ENCODE data around the gene STAG2. TPM values are rescaled to one million over a fixed set of nuclear protein-coding genes. Genes with fewer than 3 reads are reported as not detected.

STAG2 gene
- total and polyA plus RNA-seq, 2 experiments from 2014 or later, result 68.8 to 92.8 TPM

DNA sequence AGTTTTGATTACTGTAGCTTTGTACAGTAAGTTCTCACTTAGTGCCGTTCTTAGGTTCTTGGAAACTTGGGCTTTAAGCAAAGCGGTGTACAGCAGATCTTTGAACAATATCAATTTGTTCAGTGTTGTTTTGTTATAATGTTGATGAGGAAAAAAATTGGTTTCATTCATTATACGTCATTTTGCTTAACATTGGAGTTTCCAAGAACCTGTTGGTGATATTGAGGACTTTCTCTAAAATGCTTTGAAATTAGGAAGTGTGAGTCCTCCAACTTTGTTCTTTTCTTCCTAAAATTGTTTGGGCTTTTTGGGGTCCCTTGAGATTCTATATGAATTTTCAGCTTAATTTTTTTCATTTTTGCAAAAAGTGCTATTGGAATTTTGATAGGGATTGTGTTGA lies 49.1 kb downstream of the STAG2 start:
- ATAC-seq (no peak), DNase-seq (ENCODE audit: low spot score) (no peak)
- Mint-ChIP-seq H3K27me3 (ENCODE audit: insufficient read depth, low read depth, poor library complexity) (no peaks in the 10 kb centered on the region), H3K4me3 (no peak overlapping the region), H3K9me3 (no peaks in the 10 kb centered on the region), H3K4me1 (peaks cover 11% of the 10 kb centered on the region; the same call in 2 of the 3 replicates), H3K36me3 (ENCODE audit: low read depth) (peaks cover 5% of the 10 kb centered on the region), H3K27ac (no peak overlapping the region)
- Histone ChIP-seq H3K36me3 (ENCODE audit: insufficient read depth) (no peaks in the 10 kb centered on the region), H3F3A (replicated peaks; ENCODE audit: low read depth) (no peaks in the 10 kb centered on the region), H4K20me1 (replicated peaks; ENCODE audit: insufficient read depth) (peaks cover 29% of the 10 kb centered on the region), H3K4me2 (no peak overlapping the region), H3K4me1 (ENCODE audit: insufficient read depth) (peaks cover 7% of the 10 kb centered on the region), H2AFZ (no peak overlapping the region), H3K79me2 (replicated peaks; ENCODE audit: insufficient read depth) (peaks cover 100% of the 10 kb centered on the region), H3K27ac (ENCODE audit: low read depth) (no peak overlapping the region), H3K27me3 (ENCODE audit: insufficient read depth) (no peaks in the 10 kb centered on the region), H3K4me3 (no peak overlapping the region), H3K9me2 (ENCODE audit: insufficient read depth) (no peaks in the 10 kb centered on the region)
- TF ChIP-seq CREB1 (CRISPR knock-in tag; IDR thresholded peaks at IDR 0.05; ENCODE audit: low read depth) (no peak), NANOG (IDR thresholded peaks at IDR 0.05; ENCODE audit: borderline replicate concordance) (no peak), ZNF114 (CRISPR knock-in tag; IDR thresholded peaks at IDR 0.05) (no peak), EZH2phosphoT487 (IDR thresholded peaks at IDR 0.05; ENCODE audit: unreplicated experiment) (no peak), JUNB (IDR thresholded peaks at IDR 0.05; ENCODE audit: unreplicated experiment) (no peak), ZNF331 (CRISPR knock-in tag; IDR thresholded peaks at IDR 0.05; ENCODE audit: low read depth) (no peak), POLR2AphosphoS5 (IDR thresholded peaks at IDR 0.05; ENCODE audit: low read depth) (no peak), STAT1 (IDR thresholded peaks at IDR 0.05; ENCODE audit: unreplicated experiment) (no peak), EZH2 (IDR thresholded peaks at IDR 0.05; ENCODE audit: low read depth, unreplicated experiment) (no peak)
- TF ChIP-seq, protein P1, sequence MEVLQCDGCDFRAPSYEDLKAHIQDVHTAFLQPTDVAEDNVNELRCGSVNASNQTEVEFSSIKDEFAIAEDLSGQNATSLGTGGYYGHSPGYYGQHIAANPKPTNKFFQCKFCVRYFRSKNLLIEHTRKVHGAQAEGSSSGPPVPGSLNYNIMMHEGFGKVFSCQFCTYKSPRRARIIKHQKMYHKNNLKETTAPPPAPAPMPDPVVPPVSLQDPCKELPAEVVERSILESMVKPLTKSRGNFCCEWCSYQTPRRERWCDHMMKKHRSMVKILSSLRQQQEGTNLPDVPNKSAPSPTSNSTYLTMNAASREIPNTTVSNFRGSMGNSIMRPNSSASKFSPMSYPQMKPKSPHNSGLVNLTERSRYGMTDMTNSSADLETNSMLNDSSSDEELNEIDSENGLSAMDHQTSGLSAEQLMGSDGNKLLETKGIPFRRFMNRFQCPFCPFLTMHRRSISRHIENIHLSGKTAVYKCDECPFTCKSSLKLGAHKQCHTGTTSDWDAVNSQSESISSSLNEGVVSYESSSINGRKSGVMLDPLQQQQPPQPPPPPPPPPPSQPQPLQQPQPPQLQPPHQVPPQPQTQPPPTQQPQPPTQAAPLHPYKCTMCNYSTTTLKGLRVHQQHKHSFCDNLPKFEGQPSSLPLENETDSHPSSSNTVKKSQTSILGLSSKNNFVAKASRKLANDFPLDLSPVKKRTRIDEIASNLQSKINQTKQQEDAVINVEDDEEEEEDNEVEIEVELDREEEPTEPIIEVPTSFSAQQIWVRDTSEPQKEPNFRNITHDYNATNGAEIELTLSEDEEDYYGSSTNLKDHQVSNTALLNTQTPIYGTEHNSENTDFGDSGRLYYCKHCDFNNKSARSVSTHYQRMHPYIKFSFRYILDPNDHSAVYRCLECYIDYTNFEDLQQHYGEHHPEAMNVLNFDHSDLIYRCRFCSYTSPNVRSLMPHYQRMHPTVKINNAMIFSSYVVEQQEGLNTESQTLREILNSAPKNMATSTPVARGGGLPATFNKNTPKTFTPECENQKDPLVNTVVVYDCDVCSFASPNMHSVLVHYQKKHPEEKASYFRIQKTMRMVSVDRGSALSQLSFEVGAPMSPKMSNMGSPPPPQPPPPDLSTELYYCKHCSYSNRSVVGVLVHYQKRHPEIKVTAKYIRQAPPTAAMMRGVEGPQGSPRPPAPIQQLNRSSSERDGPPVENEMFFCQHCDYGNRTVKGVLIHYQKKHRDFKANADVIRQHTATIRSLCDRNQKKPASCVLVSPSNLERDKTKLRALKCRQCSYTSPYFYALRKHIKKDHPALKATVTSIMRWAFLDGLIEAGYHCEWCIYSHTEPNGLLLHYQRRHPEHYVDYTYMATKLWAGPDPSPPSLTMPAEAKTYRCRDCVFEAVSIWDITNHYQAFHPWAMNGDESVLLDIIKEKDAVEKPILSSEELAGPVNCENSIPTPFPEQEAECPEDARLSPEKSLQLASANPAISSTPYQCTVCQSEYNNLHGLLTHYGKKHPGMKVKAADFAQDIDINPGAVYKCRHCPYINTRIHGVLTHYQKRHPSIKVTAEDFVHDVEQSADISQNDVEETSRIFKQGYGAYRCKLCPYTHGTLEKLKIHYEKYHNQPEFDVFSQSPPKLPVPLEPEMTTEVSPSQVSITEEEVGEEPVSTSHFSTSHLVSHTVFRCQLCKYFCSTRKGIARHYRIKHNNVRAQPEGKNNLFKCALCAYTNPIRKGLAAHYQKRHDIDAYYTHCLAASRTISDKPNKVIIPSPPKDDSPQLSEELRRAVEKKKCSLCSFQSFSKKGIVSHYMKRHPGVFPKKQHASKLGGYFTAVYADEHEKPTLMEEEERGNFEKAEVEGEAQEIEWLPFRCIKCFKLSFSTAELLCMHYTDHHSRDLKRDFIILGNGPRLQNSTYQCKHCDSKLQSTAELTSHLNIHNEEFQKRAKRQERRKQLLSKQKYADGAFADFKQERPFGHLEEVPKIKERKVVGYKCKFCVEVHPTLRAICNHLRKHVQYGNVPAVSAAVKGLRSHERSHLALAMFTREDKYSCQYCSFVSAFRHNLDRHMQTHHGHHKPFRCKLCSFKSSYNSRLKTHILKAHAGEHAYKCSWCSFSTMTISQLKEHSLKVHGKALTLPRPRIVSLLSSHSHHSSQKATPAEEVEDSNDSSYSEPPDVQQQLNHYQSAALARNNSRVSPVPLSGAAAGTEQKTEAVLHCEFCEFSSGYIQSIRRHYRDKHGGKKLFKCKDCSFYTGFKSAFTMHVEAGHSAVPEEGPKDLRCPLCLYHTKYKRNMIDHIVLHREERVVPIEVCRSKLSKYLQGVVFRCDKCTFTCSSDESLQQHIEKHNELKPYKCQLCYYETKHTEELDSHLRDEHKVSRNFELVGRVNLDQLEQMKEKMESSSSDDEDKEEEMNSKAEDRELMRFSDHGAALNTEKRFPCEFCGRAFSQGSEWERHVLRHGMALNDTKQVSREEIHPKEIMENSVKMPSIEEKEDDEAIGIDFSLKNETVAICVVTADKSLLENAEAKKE (CRISPR knock-in tag; IDR thresholded peaks at IDR 0.05), result no peak
- TF ChIP-seq, protein P2, sequence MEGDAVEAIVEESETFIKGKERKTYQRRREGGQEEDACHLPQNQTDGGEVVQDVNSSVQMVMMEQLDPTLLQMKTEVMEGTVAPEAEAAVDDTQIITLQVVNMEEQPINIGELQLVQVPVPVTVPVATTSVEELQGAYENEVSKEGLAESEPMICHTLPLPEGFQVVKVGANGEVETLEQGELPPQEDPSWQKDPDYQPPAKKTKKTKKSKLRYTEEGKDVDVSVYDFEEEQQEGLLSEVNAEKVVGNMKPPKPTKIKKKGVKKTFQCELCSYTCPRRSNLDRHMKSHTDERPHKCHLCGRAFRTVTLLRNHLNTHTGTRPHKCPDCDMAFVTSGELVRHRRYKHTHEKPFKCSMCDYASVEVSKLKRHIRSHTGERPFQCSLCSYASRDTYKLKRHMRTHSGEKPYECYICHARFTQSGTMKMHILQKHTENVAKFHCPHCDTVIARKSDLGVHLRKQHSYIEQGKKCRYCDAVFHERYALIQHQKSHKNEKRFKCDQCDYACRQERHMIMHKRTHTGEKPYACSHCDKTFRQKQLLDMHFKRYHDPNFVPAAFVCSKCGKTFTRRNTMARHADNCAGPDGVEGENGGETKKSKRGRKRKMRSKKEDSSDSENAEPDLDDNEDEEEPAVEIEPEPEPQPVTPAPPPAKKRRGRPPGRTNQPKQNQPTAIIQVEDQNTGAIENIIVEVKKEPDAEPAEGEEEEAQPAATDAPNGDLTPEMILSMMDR (conservative IDR thresholded peaks at IDR 0.05; ENCODE audit: low read depth in 2 of 2), result no peak
- TF ChIP-seq, protein P3, sequence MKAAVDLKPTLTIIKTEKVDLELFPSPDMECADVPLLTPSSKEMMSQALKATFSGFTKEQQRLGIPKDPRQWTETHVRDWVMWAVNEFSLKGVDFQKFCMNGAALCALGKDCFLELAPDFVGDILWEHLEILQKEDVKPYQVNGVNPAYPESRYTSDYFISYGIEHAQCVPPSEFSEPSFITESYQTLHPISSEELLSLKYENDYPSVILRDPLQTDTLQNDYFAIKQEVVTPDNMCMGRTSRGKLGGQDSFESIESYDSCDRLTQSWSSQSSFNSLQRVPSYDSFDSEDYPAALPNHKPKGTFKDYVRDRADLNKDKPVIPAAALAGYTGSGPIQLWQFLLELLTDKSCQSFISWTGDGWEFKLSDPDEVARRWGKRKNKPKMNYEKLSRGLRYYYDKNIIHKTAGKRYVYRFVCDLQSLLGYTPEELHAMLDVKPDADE (IDR thresholded peaks at IDR 0.05), result no peak
- TF ChIP-seq, protein P4, sequence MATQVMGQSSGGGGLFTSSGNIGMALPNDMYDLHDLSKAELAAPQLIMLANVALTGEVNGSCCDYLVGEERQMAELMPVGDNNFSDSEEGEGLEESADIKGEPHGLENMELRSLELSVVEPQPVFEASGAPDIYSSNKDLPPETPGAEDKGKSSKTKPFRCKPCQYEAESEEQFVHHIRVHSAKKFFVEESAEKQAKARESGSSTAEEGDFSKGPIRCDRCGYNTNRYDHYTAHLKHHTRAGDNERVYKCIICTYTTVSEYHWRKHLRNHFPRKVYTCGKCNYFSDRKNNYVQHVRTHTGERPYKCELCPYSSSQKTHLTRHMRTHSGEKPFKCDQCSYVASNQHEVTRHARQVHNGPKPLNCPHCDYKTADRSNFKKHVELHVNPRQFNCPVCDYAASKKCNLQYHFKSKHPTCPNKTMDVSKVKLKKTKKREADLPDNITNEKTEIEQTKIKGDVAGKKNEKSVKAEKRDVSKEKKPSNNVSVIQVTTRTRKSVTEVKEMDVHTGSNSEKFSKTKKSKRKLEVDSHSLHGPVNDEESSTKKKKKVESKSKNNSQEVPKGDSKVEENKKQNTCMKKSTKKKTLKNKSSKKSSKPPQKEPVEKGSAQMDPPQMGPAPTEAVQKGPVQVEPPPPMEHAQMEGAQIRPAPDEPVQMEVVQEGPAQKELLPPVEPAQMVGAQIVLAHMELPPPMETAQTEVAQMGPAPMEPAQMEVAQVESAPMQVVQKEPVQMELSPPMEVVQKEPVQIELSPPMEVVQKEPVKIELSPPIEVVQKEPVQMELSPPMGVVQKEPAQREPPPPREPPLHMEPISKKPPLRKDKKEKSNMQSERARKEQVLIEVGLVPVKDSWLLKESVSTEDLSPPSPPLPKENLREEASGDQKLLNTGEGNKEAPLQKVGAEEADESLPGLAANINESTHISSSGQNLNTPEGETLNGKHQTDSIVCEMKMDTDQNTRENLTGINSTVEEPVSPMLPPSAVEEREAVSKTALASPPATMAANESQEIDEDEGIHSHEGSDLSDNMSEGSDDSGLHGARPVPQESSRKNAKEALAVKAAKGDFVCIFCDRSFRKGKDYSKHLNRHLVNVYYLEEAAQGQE (IDR thresholded peaks at IDR 0.05; ENCODE audit: unreplicated experiment), result no peak
